ENCODE results near the gene SMIM8.

The SMIM8 gene

DNA sequence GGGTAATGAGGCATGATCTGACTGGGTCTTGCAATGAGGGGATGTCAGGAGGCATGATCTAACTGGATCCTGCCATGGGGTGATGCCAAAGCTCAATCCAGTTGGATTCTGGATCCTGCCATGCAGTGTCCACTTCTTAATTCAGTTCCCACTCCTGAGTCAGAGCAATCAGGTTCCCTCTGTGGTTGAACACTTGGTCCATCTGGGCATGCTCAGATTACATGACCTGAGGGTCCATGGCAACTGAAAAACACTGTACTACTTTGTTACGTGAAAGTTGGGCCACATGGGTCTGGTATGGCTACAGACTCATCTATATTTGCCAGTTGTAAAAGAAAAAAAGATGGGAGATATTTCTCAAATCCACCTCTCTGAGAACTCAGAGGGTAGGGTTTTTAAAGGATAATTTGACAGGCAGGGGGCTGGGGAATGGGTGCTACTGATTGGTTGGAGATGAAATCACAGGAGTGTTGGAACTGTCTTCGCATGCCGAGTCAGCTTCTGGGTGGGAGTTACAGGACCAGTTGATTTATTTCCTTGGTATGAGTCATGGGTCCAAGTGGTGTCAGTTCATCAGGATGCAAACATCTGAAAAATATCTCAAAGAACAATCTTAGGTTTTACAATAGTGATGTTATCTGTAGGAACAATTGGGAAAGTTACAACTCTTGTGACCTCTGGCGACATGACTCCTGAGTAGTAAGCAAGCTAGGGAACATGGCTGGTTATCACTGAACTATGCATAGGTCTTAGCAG is 43.9 kb downstream of the SMIM8 start:
- H4K8ac ChIP-seq (ENCODE audit: low read depth, low read length) = no peak overlapping the region
- no peak overlapping the region for H3K4me2 ChIP-seq (ENCODE audit: insufficient read depth, low read length, poor library complexity, severe bottlenecking)
- H3K9ac ChIP-seq (ENCODE audit: low read depth, low read length, poor library complexity) = no peak overlapping the region
- no peak overlapping the region for H2BK5ac ChIP-seq (ENCODE audit: low read length)
- H3K23ac ChIP-seq (ENCODE audit: low read depth, low read length, poor library complexity) = no peak overlapping the region
- H3K4me1 ChIP-seq (ENCODE audit: control insufficient read depth in 2 of 2, insufficient read depth in 1 of 2, low read depth in 1 of 2, low read length in 2 of 2) = no peaks in the 10 kb centered on the region
- H3K27ac ChIP-seq (replicated peaks; ENCODE audit: low read length) = no peak overlapping the region
- no peak overlapping the region for H2BK12ac ChIP-seq (ENCODE audit: low read length)
- H3K4ac ChIP-seq (ENCODE audit: low read length) = no peak overlapping the region
- no peak overlapping the region for H2BK120ac ChIP-seq (ENCODE audit: low read depth, low read length)
- no CpG with 5 or more reads among the region's 4 CpGs for WGBS, 2 donors (ENCODE audit: extremely low coverage in 2 of 2, insufficient read length in 2 of 2, insufficient replicate concordance in 1 of 2)
- H2AFZ ChIP-seq (ENCODE audit: low read length) = no peak overlapping the region
- no peak overlapping the region for H3K4me3 ChIP-seq (ENCODE audit: low read length in 2 of 2)
- no peak overlapping the region for H3K14ac ChIP-seq (ENCODE audit: low read length)
- peaks cover 4 to 13% of the 10 kb centered on the region in 2 donors for H3K9me3 ChIP-seq (replicated peaks in 1 of 2; ENCODE audit: control insufficient read depth in 2 of 2, insufficient read depth in 1 of 2, low read depth in 1 of 2, low read length in 2 of 2)
- no peaks in the 10 kb centered on the region for H3K27me3 ChIP-seq (ENCODE audit: control insufficient read depth in 3 of 3, insufficient read depth in 3 of 3, low read depth in 1 of 3, low read length in 3 of 3)
- no peak overlapping the region for H4K91ac ChIP-seq (ENCODE audit: low read depth, low read length, poor library complexity)
- DNase-seq (ENCODE audit: low spot score) = no peak
- H3K79me1 ChIP-seq (ENCODE audit: low read depth, low read length) = no peaks in the 10 kb centered on the region
- peaks cover 0 to 2% of the 10 kb centered on the region in 2 donors for H3K36me3 ChIP-seq (replicated peaks in 1 of 2; ENCODE audit: control insufficient read depth in 2 of 2, insufficient read depth in 2 of 2, low read length in 2 of 2)
- no peak overlapping the region for H2AK5ac ChIP-seq (ENCODE audit: low read depth, low read length)
- no peak overlapping the region for H2BK15ac ChIP-seq (ENCODE audit: low read length)
- H3K18ac ChIP-seq (ENCODE audit: low read length) = no peak overlapping the region

DNA sequence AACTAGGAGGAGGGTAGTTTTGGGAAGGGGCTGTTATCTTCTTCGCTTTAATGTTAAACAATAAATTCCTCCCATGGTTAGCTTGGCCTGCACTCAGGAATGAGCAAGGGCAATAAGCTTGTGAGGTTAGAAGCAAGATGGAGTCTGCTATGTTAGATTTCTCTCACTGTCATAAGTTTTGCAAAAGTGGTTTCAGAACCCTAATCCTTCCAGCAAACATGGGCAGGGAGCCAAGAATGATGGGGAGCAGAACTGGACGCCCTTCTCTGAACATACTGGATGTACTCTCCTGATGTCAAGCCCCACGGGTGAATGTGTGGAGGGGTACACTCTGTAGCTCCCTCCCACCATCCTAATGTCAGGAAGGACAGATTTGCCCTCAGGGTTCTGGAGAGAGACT is 44.5 kb downstream of the SMIM8 start:
- H3K4me1 ChIP-seq (ENCODE audit: control insufficient read depth in 2 of 2, insufficient read depth in 1 of 2, low read depth in 1 of 2, low read length in 2 of 2) = no peaks in the 10 kb centered on the region
- H2AFZ ChIP-seq (ENCODE audit: low read length) = no peak overlapping the region
- no peak overlapping the region for H3K18ac ChIP-seq (ENCODE audit: low read length)
- no peak overlapping the region for H2AK5ac ChIP-seq (ENCODE audit: low read depth, low read length)
- H3K27ac ChIP-seq (replicated peaks; ENCODE audit: low read length) = no peak overlapping the region
- peaks cover 0 to 2% of the 10 kb centered on the region in 2 donors for H3K36me3 ChIP-seq (replicated peaks in 1 of 2; ENCODE audit: control insufficient read depth in 2 of 2, insufficient read depth in 2 of 2, low read length in 2 of 2)
- H4K8ac ChIP-seq (ENCODE audit: low read depth, low read length) = no peak overlapping the region
- no peak overlapping the region for H3K14ac ChIP-seq (ENCODE audit: low read length)
- H2BK12ac ChIP-seq (ENCODE audit: low read length) = no peak overlapping the region
- H3K79me1 ChIP-seq (ENCODE audit: low read depth, low read length) = no peaks in the 10 kb centered on the region
- H2BK15ac ChIP-seq (ENCODE audit: low read length) = no peak overlapping the region
- H3K23ac ChIP-seq (ENCODE audit: low read depth, low read length, poor library complexity) = no peak overlapping the region
- no peaks in the 10 kb centered on the region for H3K27me3 ChIP-seq (ENCODE audit: control insufficient read depth in 3 of 3, insufficient read depth in 3 of 3, low read depth in 1 of 3, low read length in 3 of 3)
- H3K4me2 ChIP-seq (ENCODE audit: insufficient read depth, low read length, poor library complexity, severe bottlenecking) = no peak overlapping the region
- no peak overlapping the region for H3K4me3 ChIP-seq (ENCODE audit: low read length in 2 of 2)
- H2BK5ac ChIP-seq (ENCODE audit: low read length) = no peak overlapping the region
- H3K9ac ChIP-seq (ENCODE audit: low read depth, low read length, poor library complexity) = no peak overlapping the region
- no peak overlapping the region for H4K91ac ChIP-seq (ENCODE audit: low read depth, low read length, poor library complexity)
- no peak for DNase-seq (ENCODE audit: low spot score)
- H2BK120ac ChIP-seq (ENCODE audit: low read depth, low read length) = no peak overlapping the region
- H3K9me3 ChIP-seq (replicated peaks in 1 of 2; ENCODE audit: control insufficient read depth in 2 of 2, insufficient read depth in 1 of 2, low read depth in 1 of 2, low read length in 2 of 2) = peaks cover 4 to 13% of the 10 kb centered on the region in 2 donors
- H3K4ac ChIP-seq (ENCODE audit: low read length) = no peak overlapping the region
- no CpG with 5 or more reads among the region's 3 CpGs for WGBS, 2 donors (ENCODE audit: extremely low coverage in 2 of 2, insufficient read length in 2 of 2, insufficient replicate concordance in 1 of 2)

DNA sequence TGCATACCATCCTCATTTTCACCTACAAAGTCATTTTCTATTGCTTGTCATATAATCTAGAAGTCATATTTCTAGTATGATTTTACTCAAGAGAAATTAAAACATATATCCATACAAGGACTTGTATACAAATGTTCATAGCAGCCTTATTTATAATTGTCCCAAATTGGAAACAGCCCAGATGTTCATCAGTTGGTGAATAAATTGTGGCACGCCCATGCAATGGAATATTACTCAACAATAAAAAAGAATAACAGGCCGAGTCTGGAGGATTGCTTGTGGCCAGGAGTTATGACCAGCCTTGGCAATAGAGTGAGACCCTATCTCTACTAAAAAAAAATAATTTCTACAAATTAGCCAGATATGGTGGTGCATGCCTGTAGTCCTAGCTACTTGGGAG is 51.0 kb downstream of the SMIM8 start:
- H3K23ac ChIP-seq (ENCODE audit: low read depth, low read length, poor library complexity) = no peak overlapping the region
- no peaks in the 10 kb centered on the region for H3K79me1 ChIP-seq (ENCODE audit: low read depth, low read length)
- no peak overlapping the region for H2BK15ac ChIP-seq (ENCODE audit: low read length)
- H2AK5ac ChIP-seq (ENCODE audit: low read depth, low read length) = no peak overlapping the region
- H2BK120ac ChIP-seq (ENCODE audit: low read depth, low read length) = no peak overlapping the region
- H3K4me3 ChIP-seq (ENCODE audit: low read length in 2 of 2) = no peak overlapping the region
- no peak overlapping the region for H3K18ac ChIP-seq (ENCODE audit: low read length)
- H2AFZ ChIP-seq (ENCODE audit: low read length) = no peak overlapping the region
- H2BK5ac ChIP-seq (ENCODE audit: low read length) = no peak overlapping the region
- no peak overlapping the region for H3K9ac ChIP-seq (ENCODE audit: low read depth, low read length, poor library complexity)
- WGBS, 2 donors (ENCODE audit: extremely low coverage in 2 of 2, insufficient read length in 2 of 2, insufficient replicate concordance in 1 of 2) = no CpG with 5 or more reads among the region's 2 CpGs
- peaks cover 0 to 10% of the 10 kb centered on the region in 2 donors for H3K9me3 ChIP-seq (replicated peaks in 1 of 2; ENCODE audit: control insufficient read depth in 2 of 2, insufficient read depth in 1 of 2, low read depth in 1 of 2, low read length in 2 of 2)
- no peak overlapping the region for H4K8ac ChIP-seq (ENCODE audit: low read depth, low read length)
- H3K4ac ChIP-seq (ENCODE audit: low read length) = no peak overlapping the region
- H3K27ac ChIP-seq (replicated peaks; ENCODE audit: low read length) = no peak overlapping the region
- no peak overlapping the region for H3K14ac ChIP-seq (ENCODE audit: low read length)
- no peak overlapping the region for H3K4me2 ChIP-seq (ENCODE audit: insufficient read depth, low read length, poor library complexity, severe bottlenecking)
- no peaks in the 10 kb centered on the region for H3K4me1 ChIP-seq (ENCODE audit: control insufficient read depth in 2 of 2, insufficient read depth in 1 of 2, low read depth in 1 of 2, low read length in 2 of 2)
- DNase-seq (ENCODE audit: low spot score) = no peak
- no peak overlapping the region for H4K91ac ChIP-seq (ENCODE audit: low read depth, low read length, poor library complexity)
- H2BK12ac ChIP-seq (ENCODE audit: low read length) = no peak overlapping the region
- no peaks in the 10 kb centered on the region for H3K36me3 ChIP-seq (replicated peaks in 1 of 2; ENCODE audit: control insufficient read depth in 2 of 2, insufficient read depth in 2 of 2, low read length in 2 of 2)
- no peaks in the 10 kb centered on the region for H3K27me3 ChIP-seq (ENCODE audit: control insufficient read depth in 3 of 3, insufficient read depth in 3 of 3, low read depth in 1 of 3, low read length in 3 of 3)

DNA sequence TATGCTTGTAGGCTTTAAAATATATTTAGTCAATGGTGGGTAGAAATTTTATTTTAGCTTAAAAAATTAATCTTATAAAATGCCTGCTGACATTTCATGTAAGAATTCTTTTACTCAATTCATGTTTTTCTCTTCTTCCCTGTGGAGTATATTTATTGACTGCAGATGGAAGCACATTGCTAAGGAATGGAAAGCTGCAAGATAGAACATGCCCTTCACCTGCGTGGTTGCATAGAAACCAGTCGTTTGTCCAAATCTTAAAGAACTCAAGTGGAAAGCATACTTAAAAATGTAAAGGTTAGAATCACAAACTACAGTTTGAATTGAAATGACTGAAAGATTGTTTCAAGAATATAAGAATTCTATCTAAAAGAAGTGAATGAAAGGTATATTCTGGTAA is 52.9 kb downstream of the SMIM8 start:
- H3K9me3 ChIP-seq (replicated peaks in 1 of 2; ENCODE audit: control insufficient read depth in 2 of 2, insufficient read depth in 1 of 2, low read depth in 1 of 2, low read length in 2 of 2) = peaks cover 0 to 7% of the 10 kb centered on the region in 2 donors
- H4K91ac ChIP-seq (ENCODE audit: low read depth, low read length, poor library complexity) = no peak overlapping the region
- H2AK5ac ChIP-seq (ENCODE audit: low read depth, low read length) = no peak overlapping the region
- H2BK15ac ChIP-seq (ENCODE audit: low read length) = no peak overlapping the region
- no peak overlapping the region for H3K14ac ChIP-seq (ENCODE audit: low read length)
- no peak overlapping the region for H3K18ac ChIP-seq (ENCODE audit: low read length)
- no peaks in the 10 kb centered on the region for H3K4me1 ChIP-seq (ENCODE audit: control insufficient read depth in 2 of 2, insufficient read depth in 1 of 2, low read depth in 1 of 2, low read length in 2 of 2)
- H3K23ac ChIP-seq (ENCODE audit: low read depth, low read length, poor library complexity) = no peak overlapping the region
- no CpG with 5 or more reads among the region's 2 CpGs for WGBS, 2 donors (ENCODE audit: extremely low coverage in 2 of 2, insufficient read length in 2 of 2, insufficient replicate concordance in 1 of 2)
- no peak for DNase-seq (ENCODE audit: low spot score)
- H2AFZ ChIP-seq (ENCODE audit: low read length) = no peak overlapping the region
- H2BK12ac ChIP-seq (ENCODE audit: low read length) = no peak overlapping the region
- H3K4me3 ChIP-seq (ENCODE audit: low read length in 2 of 2) = no peak overlapping the region
- H3K27me3 ChIP-seq (ENCODE audit: control insufficient read depth in 3 of 3, insufficient read depth in 3 of 3, low read depth in 1 of 3, low read length in 3 of 3) = no peaks in the 10 kb centered on the region
- no peak overlapping the region for H2BK120ac ChIP-seq (ENCODE audit: low read depth, low read length)
- H3K27ac ChIP-seq (replicated peaks; ENCODE audit: low read length) = no peak overlapping the region
- H3K4ac ChIP-seq (ENCODE audit: low read length) = no peak overlapping the region
- H3K36me3 ChIP-seq (replicated peaks in 1 of 2; ENCODE audit: control insufficient read depth in 2 of 2, insufficient read depth in 2 of 2, low read length in 2 of 2) = no peaks in the 10 kb centered on the region
- no peak overlapping the region for H3K4me2 ChIP-seq (ENCODE audit: insufficient read depth, low read length, poor library complexity, severe bottlenecking)
- H2BK5ac ChIP-seq (ENCODE audit: low read length) = no peak overlapping the region
- H3K79me1 ChIP-seq (ENCODE audit: low read depth, low read length) = no peaks in the 10 kb centered on the region
- H4K8ac ChIP-seq (ENCODE audit: low read depth, low read length) = no peak overlapping the region
- no peak overlapping the region for H3K9ac ChIP-seq (ENCODE audit: low read depth, low read length, poor library complexity)

All from neuronal stem cell (in vitro differentiated cells).